Measurements from ENCODE around the gene ARMC7. TPM values are rescaled to one million over a fixed set of nuclear protein-coding genes. Genes with fewer than 3 reads are reported as not detected.

The ARMC7 gene
- total RNA-seq, 1 experiment from 2014 or later: 26.0 TPM

DNA sequence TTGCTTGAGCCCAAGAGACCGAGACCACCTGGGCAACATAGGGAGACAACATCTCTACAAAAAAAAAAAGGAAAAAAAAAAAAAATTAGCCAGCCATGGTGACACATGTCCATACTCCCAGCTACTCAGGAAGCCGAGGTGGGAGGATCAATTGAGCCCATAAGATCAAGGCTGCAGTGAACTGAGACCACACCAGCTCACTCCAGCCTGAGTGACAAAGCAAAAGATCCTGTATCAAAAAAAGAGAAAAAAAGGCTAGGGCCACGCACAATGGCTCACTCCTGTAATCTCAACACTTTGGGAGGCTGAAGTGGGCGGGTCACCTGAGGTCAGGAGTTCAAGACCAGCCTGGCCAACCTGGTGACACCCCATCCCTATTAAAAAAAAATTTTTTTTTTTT lies 59.2 kb downstream of the ARMC7 start:
- H3K4me3 ChIP-seq (ENCODE audit: low read depth, low read length): no peak overlapping the region
- no peak for TF ChIP-seq CTCF (IDR thresholded peaks at IDR 0.05; ENCODE audit: insufficient read depth in 1 of 2, low read depth in 1 of 2, low read length in 1 of 2, severe bottlenecking in 1 of 2, unreplicated experiment in 1 of 2)
- no TSS peak for BruUV-seq (replicated peaks)
- DNase-seq: no peak
- Mint-ChIP-seq H3K27me3 (ENCODE audit: insufficient read depth, unreplicated experiment) (no peaks in the 10 kb centered on the region), H3K4me3 (ENCODE audit: unreplicated experiment) (no peak overlapping the region), H3K4me1 (ENCODE audit: low read depth, unreplicated experiment) (no peaks in the 10 kb centered on the region), H3K36me3 (ENCODE audit: insufficient read depth, unreplicated experiment) (peaks cover 99% of the 10 kb centered on the region), H3K27ac (ENCODE audit: unreplicated experiment) (no peak overlapping the region), H3K9me3 (ENCODE audit: unreplicated experiment) (no peaks in the 10 kb centered on the region)
- ChIA-PET POLR2A (interaction anchor here (0.6 kb wide), 2 partner anchors 11 to 225 kb away, joined by 4 to 7 read pairs; no protein-coding TSS in a partner anchor), CTCF (no interaction called here)
- H3K9me3 ChIP-seq: no peaks in the 10 kb centered on the region
- peaks cover 4% of the 10 kb centered on the region; the same call in 1 of the 2 replicates for H3K36me3 ChIP-seq (ENCODE audit: control insufficient read depth, insufficient read depth, low read length)
- H3K4me1 ChIP-seq: no peaks in the 10 kb centered on the region
- intact Hi-C loops (cut with micrococcal nuclease; ENCODE audit: unreplicated experiment): no loop called here
- H3K27me3 ChIP-seq (replicated peaks; ENCODE audit: control insufficient read depth, insufficient read depth, low read length): no peaks in the 10 kb centered on the region

DNA sequence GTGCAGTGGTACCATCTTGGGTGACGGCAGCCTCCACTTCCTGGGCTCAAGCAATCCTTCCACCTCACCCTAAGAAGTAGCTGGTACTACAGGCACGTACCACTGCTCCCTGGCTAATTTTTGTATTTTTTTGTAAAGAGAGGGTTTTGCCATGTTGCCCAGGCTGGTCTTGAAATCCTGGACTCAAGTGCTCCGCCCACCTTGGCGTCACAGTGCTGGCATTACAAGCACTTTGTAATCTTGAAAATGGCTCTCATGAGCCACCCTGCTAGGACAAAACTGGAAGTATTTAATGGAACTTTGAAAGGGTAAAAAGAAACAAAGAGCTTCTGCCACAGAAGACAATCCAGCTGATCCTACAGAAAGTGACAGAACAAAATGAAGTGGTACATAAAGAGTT lies 63.8 kb downstream of the ARMC7 start:
- Histone ChIP-seq H3K36me3 (ENCODE audit: control insufficient read depth, insufficient read depth, low read length) (peaks cover 2% of the 10 kb centered on the region), H3K4me1 (no peaks in the 10 kb centered on the region), H3K4me3 (ENCODE audit: low read depth, low read length) (no peak overlapping the region), H3K27me3 (replicated peaks; ENCODE audit: control insufficient read depth, insufficient read depth, low read length) (no peaks in the 10 kb centered on the region), H3K9me3 (no peaks in the 10 kb centered on the region)
- intact Hi-C loops (cut with micrococcal nuclease; ENCODE audit: unreplicated experiment): no loop called here
- ChIA-PET POLR2A (interaction anchor here (0.6 to 0.8 kb wide), 2 partner anchors 19 to 137 kb away, joined by 3 to 4 read pairs; partner anchors contain the start of gene JPT1), CTCF (interaction anchor here (0.6 to 1.6 kb wide), 3 partner anchors 28 to 161 kb away, joined by 3 to 6 read pairs (median 6); partner anchors contain the start of gene MRPL58)
- H3K36me3 Mint-ChIP-seq (ENCODE audit: insufficient read depth, unreplicated experiment): peaks cover 100% of the 10 kb centered on the region
- H3K9me3 Mint-ChIP-seq (ENCODE audit: unreplicated experiment): no peaks in the 10 kb centered on the region
- H3K4me3 Mint-ChIP-seq (ENCODE audit: unreplicated experiment): no peak overlapping the region
- H3K27ac Mint-ChIP-seq (ENCODE audit: unreplicated experiment): no peak overlapping the region
- DNase-seq: no peak
- H3K4me1 Mint-ChIP-seq (ENCODE audit: low read depth, unreplicated experiment): no peaks in the 10 kb centered on the region
- TF ChIP-seq CTCF (IDR thresholded peaks at IDR 0.05; ENCODE audit: insufficient read depth in 1 of 2, low read depth in 1 of 2, low read length in 1 of 2, severe bottlenecking in 1 of 2, unreplicated experiment in 1 of 2): no peak
- no peaks in the 10 kb centered on the region for H3K27me3 Mint-ChIP-seq (ENCODE audit: insufficient read depth, unreplicated experiment)
- no TSS peak for BruUV-seq (replicated peaks)

DNA sequence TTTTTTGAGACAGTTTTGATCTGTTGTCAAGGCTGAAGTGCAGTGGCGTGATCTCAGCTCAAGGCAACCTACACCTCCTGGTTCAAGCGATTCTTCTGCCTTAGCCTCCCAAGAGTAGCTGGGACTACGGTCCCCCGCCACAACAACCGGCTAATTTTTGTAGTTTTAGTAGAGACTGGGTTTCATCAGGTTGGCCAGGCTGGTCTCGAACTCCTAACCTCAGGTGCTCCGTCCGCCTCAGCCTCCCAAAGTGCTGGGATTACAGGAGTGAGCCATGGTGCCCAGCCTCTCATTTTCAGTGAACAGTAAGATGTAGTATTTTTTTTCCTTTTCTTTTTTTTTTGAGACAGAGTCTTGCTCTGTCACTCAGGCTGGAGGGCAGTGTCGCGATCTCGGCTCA lies 65.2 kb downstream of the ARMC7 start:
- intact Hi-C loops (cut with micrococcal nuclease; ENCODE audit: unreplicated experiment): no loop called here
- H3K4me3 Mint-ChIP-seq (ENCODE audit: unreplicated experiment): no peak overlapping the region
- CTCF ChIA-PET: interaction anchor here (1.6 kb wide), 1 partner anchor 27 kb away, joined by 6 read pairs; no protein-coding TSS in a partner anchor
- H3K27me3 Mint-ChIP-seq (ENCODE audit: insufficient read depth, unreplicated experiment): no peaks in the 10 kb centered on the region
- H3K9me3 ChIP-seq: no peaks in the 10 kb centered on the region
- H3K36me3 ChIP-seq (ENCODE audit: control insufficient read depth, insufficient read depth, low read length): peaks cover 3% of the 10 kb centered on the region
- no peaks in the 10 kb centered on the region for H3K4me1 Mint-ChIP-seq (ENCODE audit: low read depth, unreplicated experiment)
- H3K27me3 ChIP-seq (replicated peaks; ENCODE audit: control insufficient read depth, insufficient read depth, low read length): no peaks in the 10 kb centered on the region
- no peak overlapping the region for H3K27ac Mint-ChIP-seq (ENCODE audit: unreplicated experiment)
- H3K4me1 ChIP-seq: no peaks in the 10 kb centered on the region
- TF ChIP-seq CTCF (IDR thresholded peaks at IDR 0.05; ENCODE audit: insufficient read depth in 1 of 2, low read depth in 1 of 2, low read length in 1 of 2, severe bottlenecking in 1 of 2, unreplicated experiment in 1 of 2): no peak
- H3K36me3 Mint-ChIP-seq (ENCODE audit: insufficient read depth, unreplicated experiment): peaks cover 100% of the 10 kb centered on the region
- no peak overlapping the region for H3K4me3 ChIP-seq (ENCODE audit: low read depth, low read length)
- no TSS peak for BruUV-seq (replicated peaks)
- no peaks in the 10 kb centered on the region for H3K9me3 Mint-ChIP-seq (ENCODE audit: unreplicated experiment)
- DNase-seq: no peak
- POLR2A ChIA-PET: no interaction called here
